Measurements from ENCODE around the gene NHERF2.

The NHERF2 gene

GRCh38 chr16:2026461-2027023, at the start of gene NHERF2:
Gene NHERF2 (plus strand): TSS chr16:2026902. CDS start chr16:2027006, 104 bp downstream.
- DNase-seq (ENCODE audit: low spot score), result no peak

- DNase-seq (ENCODE audit: low spot score), result no peak
These were observed 49.5 kb upstream of the NHERF2 start for GRCh38 chr16:1976951-1977874.

GRCh38 chr16:1977875-1978268, 48.8 kb upstream of the NHERF2 start:
- no peak for DNase-seq (ENCODE audit: low spot score)

- DNase-seq (ENCODE audit: low spot score), result no peak
These were observed 48.1 kb upstream of the NHERF2 start for GRCh38 chr16:1978476-1979120.

DNA sequence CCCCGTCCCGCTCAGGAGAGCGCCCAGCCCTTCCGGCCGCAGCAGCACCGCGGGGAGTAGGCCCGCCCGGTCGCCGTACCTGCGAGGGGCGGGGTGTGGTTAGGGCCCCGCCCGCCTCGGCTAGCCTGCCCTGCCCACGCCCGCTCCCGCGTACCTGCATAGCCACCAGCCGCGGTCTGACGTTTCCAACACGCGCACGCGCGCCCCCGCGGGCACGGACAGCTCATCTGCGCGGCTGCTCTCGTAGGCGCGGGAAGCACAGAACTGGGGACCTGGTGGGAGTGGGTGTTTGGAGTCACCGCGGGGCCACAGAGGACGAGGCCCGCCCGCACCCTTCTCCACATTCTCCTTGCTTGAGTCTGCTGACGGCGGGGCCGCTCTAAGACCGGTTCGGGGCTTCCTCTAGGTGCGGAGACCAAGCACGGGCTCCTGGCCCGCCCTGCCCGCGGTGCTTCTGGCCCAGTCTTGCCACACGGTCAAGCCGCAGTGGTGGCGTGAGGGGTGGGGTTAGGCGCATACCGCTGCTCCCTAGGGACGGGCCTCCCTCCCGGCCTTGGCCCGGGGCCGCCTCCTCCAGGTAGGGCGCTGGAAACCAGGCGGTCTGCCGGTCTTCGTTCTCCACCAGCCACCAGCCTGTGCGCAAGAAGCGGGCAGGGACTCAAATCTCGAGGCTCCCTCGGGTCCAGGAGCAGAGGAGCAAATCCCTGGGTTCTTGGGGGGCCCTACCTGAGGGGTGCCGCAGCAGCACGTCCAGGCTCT, 47.3 kb upstream of the NHERF2 start:
- DNase-seq (ENCODE audit: low spot score), result no peak

GRCh38 chr16:1980030-1980769, 46.5 kb upstream of the NHERF2 start:
- no peak for DNase-seq (ENCODE audit: low spot score)

GRCh38 chr16:1980770-1981087, 46.0 kb upstream of the NHERF2 start:
- DNase-seq (ENCODE audit: low spot score), result no peak

DNA sequence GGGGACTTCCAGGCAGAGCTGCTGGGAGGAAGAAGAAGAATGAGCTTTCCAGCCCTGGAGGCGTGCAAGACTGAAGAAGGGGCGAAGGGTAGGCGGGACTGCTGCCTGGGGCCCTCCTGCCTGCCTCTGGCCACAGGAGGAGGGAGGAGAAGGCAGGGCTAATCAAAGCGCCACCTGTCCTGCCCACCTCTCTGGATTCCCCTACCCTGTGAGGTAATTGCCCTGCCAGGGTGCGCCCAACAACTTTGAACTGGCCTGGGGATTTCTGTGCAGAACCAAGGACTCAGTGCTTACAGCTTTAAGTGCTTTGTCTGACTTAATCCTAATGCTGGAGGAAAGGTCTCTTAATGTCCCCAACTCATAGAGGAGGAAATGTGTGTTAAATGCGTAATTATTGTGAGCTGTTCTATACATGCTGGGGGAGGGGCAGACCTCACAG, 45.3 kb upstream of the NHERF2 start, which contains the start of gene NOXO1:
Gene NOXO1 (minus strand): TSS at position 72 of the 439 bp plus-strand sequence. CDS start 290 bp downstream, outside the sequence.
- DNase-seq (ENCODE audit: low spot score), result no peak

DNA sequence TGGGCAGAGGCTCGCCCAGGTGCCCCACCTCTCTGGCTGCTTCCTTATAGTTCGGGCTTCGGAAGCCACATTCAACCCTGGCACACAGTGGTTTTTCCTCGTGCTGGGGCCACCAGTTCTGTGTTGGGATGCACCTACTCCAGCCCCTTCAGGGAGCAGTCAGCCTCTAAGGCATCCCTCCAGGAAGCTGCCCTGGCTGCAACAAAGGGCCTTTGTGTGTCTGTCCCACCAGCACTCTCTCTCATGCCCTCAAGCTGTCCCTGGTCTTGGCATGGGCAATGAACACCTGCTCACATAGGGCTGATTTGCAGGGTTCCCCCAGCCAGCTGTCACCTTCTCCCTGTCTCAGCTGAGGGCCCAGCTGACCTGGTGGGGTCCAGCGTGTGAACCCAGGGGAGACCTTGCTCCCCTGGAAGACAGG, 44.7 kb upstream of the NHERF2 start:
- peak; percentile 65 for DNase-seq (ENCODE audit: low spot score)

GRCh38 chr16:1982991-1983543, 43.6 kb upstream of the NHERF2 start:
- DNase-seq (ENCODE audit: low spot score), result no peak

DNA sequence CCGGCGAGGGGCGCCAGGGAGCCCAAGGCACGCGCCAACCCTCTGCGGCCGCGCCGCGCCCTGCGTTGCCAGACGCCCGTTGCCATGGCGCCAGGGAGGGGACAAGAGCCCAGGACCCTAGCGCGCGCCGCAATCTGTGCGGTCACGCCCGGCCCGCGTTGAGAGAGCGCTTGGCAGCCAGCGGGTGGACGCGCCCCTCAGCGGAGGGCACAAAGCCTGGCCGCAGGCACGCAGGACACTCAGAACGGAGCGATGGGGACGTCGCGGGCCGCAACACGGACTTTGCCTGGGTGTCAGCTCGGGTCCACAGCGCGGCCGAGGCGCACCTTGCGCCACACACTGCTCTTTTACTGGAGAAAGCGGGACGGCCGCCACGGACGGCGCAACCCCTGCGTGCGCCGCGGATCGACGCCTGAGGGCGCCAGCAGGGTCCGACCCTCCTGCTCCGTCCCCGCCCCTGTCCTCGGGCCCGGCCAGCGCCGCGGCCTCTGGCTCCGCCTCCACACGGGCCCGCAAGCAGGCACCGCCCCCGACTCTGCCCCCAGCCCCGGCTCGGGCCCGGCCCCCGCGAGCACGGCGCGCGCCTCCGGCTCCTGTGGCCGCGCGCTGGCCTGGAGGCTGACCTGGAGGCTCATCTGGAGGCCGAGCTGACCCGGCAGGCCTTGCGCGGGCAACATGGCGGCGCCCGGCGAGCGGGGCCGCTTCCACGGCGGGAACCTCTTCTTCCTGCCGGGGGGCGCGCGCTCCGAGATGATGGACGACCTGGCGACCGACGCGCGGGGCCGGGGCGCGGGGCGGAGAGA, 43.0 kb upstream of the NHERF2 start, which contains the start of gene GFER:
Gene GFER (plus strand): TSS at position 650 of the 803 bp plus-strand sequence. CDS start 26 bp downstream, at position 676.
- peak; percentile 91 for DNase-seq (ENCODE audit: low spot score)

- DNase-seq (ENCODE audit: low spot score), result no peak
These were observed 42.1 kb upstream of the NHERF2 start for GRCh38 chr16:1984347-1985225.

DNA sequence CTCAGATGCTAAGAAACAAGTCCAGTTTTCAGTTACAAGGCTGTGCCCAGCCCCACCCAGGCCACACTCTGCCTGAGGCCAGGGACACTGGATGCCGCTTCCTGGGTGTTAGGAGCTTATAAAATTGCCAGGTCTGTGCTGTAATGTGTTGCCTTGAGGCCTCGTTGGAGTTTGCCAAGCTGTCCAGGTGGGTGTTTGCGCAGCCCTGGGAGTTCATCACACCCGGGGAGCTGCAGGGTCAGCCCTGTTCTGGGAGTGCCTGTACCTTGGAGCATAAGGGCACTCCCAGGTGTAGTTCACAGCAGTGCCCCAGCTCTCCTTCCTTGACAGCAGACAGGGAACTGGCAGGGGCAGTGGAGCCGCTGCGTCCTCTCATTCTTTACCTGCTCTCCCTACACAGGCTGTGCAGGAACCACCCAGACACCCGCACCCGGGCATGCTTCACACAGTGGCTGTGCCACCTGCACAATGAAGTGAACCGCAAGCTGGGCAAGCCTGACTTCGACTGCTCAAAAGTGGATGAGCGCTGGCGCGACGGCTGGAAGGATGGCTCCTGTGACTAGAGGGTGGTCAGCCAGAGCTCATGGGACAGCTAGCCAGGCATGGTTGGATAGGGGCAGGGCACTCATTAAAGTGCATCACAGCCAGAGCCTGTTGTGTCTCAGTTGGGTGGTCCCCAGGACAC, 41.1 kb upstream of the NHERF2 start:
- DNase-seq (ENCODE audit: low spot score), result no peak

DNA sequence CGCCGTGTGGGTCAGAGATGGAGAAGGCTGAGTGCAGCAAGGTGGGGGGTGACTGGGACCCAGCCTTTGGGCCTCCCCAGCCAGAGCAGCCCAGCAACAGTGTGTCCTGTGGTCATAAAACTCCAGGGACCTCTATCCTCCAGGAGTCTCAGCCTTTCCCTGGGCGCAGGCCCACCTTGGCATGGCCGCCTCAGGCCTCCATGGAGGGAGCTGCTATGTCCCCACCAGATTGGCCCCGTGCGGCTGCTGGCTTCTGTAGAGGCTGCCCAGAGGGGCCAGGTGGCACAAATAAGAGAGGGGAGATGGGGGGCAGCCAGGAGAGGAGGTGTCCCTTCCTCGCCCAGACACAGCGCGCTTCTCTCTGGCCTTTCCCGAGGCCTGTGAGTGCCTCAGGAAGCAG, 39.5 kb upstream of the NHERF2 start:
- no peak for DNase-seq (ENCODE audit: low spot score)

GRCh38 chr16:1989209-1990100, 37.2 kb upstream of the NHERF2 start, which contains the start of gene SYNGR3:
Gene SYNGR3 (plus strand): TSS chr16:1989970. CDS start chr16:1990103, 133 bp downstream.
- DNase-seq (ENCODE audit: low spot score), result no peak

GRCh38 chr16:1990101-1990350, 36.7 kb upstream of the NHERF2 start:
- DNase-seq (ENCODE audit: low spot score), result no peak

GRCh38 chr16:1990351-1991134, 36.2 kb upstream of the NHERF2 start:
- no peak for DNase-seq (ENCODE audit: low spot score)

Measured in Ammon's horn (tissue), 1 donor.